Hepatic stellate cell (primary cell): ENCODE data around the gene AMD1.
A peak's percentile ranks its signal among the peaks of the same experiment; 100 is the strongest.

Experiments
- DNase-seq: peaks from one replicate; pipeline ENCODE4 v3.0.0; 2011; ENCODE audit warnings: low spot score

Gene AMD1

DNA sequence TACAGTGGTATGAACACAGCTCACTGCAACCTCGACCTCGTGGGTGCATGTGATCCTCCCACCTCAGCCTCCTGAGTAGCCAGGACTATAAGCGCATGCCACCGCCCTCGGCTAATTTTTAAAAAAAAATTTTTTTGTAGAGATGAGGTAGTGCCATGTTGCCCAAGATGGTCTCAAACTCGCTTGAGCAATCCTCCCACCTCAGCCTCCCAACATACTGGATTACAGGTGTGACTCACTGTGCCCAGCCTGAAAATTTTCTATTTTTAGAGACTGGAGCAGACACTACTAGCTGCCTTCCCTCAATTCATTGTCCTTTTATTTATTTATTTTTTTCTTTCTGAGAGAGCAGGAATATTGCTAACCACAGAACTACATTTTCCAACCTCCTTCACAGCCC lies 63.6 kb downstream of the AMD1 start:
- DNase-seq = no peak

DNA sequence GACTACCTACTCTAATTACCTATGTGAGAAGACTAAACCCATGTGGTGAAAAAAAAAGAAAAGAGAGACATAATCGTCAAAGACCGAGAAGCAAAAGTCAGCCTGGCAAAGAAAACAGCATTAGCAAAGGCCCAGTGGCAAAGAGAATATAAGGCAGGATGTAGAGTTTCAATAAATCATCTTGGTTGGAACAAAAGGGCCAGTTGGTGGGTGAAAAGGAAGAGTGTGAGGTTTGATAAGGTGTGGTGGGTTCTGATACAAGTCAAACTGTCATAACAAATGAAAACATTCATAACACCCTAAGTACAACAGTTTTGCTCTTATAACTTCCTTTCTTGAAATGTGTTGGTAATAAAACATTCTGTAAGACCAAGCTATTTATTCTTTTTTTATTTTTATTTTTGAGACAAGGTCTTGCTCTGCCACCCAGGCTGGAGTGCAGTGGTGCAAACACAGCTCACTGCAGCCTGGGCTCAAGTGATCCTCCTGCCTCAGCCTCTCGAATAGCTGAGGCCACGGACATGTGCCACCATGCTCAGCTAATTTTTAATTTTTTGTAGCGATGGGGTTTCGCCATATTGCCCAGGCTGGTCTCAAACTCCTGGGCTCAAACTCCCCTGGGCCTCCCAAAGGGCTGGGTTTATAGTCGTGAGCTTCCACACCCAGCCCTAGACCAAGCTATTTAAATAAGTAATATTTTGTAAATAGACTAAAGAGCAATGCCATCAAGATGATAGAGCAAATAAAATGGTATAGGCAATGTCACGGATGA lies 65.0 kb downstream of the AMD1 start:
- DNase-seq = no peak

DNA sequence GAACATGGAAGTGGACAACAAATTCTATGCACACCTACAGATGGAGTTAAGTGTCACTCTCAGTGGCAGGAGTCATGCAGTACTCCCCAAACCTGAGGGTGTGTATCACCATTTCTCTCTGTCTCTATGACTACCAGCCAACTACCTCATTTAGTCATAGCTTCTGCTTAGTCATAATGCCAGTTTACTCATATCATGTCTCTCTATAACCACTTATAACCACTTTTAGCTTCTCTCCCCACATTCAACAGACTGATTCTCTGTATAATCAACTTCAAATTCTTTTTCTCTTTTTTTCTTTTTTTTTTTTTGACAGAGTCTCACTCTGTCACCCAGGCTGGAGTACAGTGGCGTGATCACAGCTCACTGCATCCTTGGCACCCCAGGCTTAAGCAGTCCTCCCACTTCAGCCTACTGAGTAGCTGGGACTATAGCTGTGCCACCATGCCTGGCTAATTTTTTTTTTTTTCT lies 70.1 kb downstream of the AMD1 start:
- DNase-seq = peak; percentile 73
